ENCODE data around the gene FTL. TPM values are rescaled to one million over a fixed set of nuclear protein-coding genes. Genes with fewer than 3 reads are reported as not detected.

FTL gene
- total RNA-seq, 1 experiment from 2014 or later = 1,245 TPM

- H3K4me1 Mint-ChIP-seq = 0 out of 4 replicates have a peak, but pooled peaks cover 2% of the 10 kb centered on the region in 2 experiments
Observed at GRCh38 chr19:48920949-48921348, 44.2 kb upstream of the FTL start.

More at GRCh38 chr19:48920949-48921348, 44.2 kb upstream of the FTL start:
- no peak overlapping the region for H4K91ac ChIP-seq (ENCODE audit: insufficient read length, low read depth, low read length)
- H3K27ac ChIP-seq (ENCODE audit: insufficient read length, low read depth, low read length) = no peak overlapping the region
- no peak overlapping the region for H3K9ac ChIP-seq (ENCODE audit: extremely low read depth, insufficient read length, low read length)
- no peak overlapping the region for H2AK5ac ChIP-seq (ENCODE audit: insufficient read length, low read length)
- Mint-ChIP-seq H3K4me3 (no peak overlapping the region), H3K9me3 (no peaks in the 10 kb centered on the region), H3K27ac (no peak overlapping the region), H3K36me3 (ENCODE audit: insufficient read depth in 1 of 3, low read depth in 3 of 3) (peaks cover 9 to 45% (median 35%) of the 10 kb centered on the region in 3 experiments), H3K27me3 (ENCODE audit: low read depth) (no peaks in the 10 kb centered on the region)
- H3K4me1 ChIP-seq (ENCODE audit: insufficient read depth, low read length) = no peaks in the 10 kb centered on the region
- no peak overlapping the region for H2BK15ac ChIP-seq (ENCODE audit: low read depth, low read length)
- H2BK20ac ChIP-seq (ENCODE audit: low read depth, low read length, poor library complexity, severe bottlenecking) = no peak overlapping the region
- no peaks in the 10 kb centered on the region for H3K79me1 ChIP-seq (ENCODE audit: insufficient read depth, low read depth, low read length, poor library complexity, severe bottlenecking)
- no CpG with 5 or more reads among the region's 10 CpGs for WGBS (ENCODE audit: extremely low coverage, insufficient read length, low lambda C conversion rate)
- H2BK12ac ChIP-seq (ENCODE audit: insufficient read length, low read depth, low read length) = no peak overlapping the region
- H3T11ph ChIP-seq (ENCODE audit: low read length) = no peak overlapping the region
- H3K56ac ChIP-seq (ENCODE audit: insufficient read length, low read depth, low read length) = no peak overlapping the region
- no peak overlapping the region for H3K4me2 ChIP-seq (ENCODE audit: insufficient read depth, insufficient read length, low read length)
- no peak overlapping the region for H4K5ac ChIP-seq (ENCODE audit: insufficient read length, low read depth, low read length)
- no peaks in the 10 kb centered on the region for H3K27me3 ChIP-seq (ENCODE audit: insufficient read depth, low read length)
- no peaks in the 10 kb centered on the region for H3K23me2 ChIP-seq (ENCODE audit: insufficient read length, low read depth, low read length, poor library complexity, severe bottlenecking)
- TF ChIP-seq CTCF (conservative IDR thresholded peaks at IDR 0.05) = no peak
- no peak overlapping the region for H3K18ac ChIP-seq (ENCODE audit: insufficient read length, low read depth, low read length)
- no peak overlapping the region for H3K4ac ChIP-seq (ENCODE audit: low read depth, low read length)
- H2BK120ac ChIP-seq (ENCODE audit: low read depth, low read length, poor library complexity, severe bottlenecking) = no peak overlapping the region
- H2AFZ ChIP-seq (ENCODE audit: low read length) = no peak overlapping the region
- H4K20me1 ChIP-seq (ENCODE audit: control insufficient read depth, insufficient read depth, insufficient read length) = no peaks in the 10 kb centered on the region
- H3K9me3 ChIP-seq (ENCODE audit: control insufficient read depth, low read depth, low read length) = no peaks in the 10 kb centered on the region
- DNase-seq = no peak
- no peak overlapping the region for H3K23ac ChIP-seq (ENCODE audit: insufficient read length, low read depth, low read length)
- H3K14ac ChIP-seq (ENCODE audit: insufficient read depth, low read length) = no peak overlapping the region
- H4K8ac ChIP-seq (replicated peaks; ENCODE audit: insufficient read length, low read depth, low read length) = no peak overlapping the region
- no peak overlapping the region for H2BK5ac ChIP-seq (ENCODE audit: insufficient read length, low read length)
- H3K79me2 ChIP-seq (ENCODE audit: insufficient read depth, low read length) = no peaks in the 10 kb centered on the region

Measured in H9 (cell line).